HepG2 (cell line): ENCODE results near the gene TMEM258. TPM values are rescaled to one million over a fixed set of nuclear protein-coding genes. Genes with fewer than 3 reads are reported as not detected.

Experiments
- ATAC-seq: fragments of 200-7000 bp; cut with Tn5 transposase; 3 replicates; pipeline ENCODE4 v1.9.1; 2020; ENCODE audit warnings: mild to moderate bottlenecking, moderate library complexity
- BruUV-seq: library from RNA; stranded (reverse); fragments of 400-500 nt; replicated peaks from 2 replicates; lab custom pipeline; 2021; lab: Mats Ljungman, UMichigan
- CTCF ChIA-PET: fragments of 300-600 bp; formaldehyde crosslinking; extraction: SDS; loops from one replicate; lab custom pipeline; 2021; ENCODE audit warnings: low total read pairs, inconsistent platforms, low intra/inter-chr PET ratio; lab: Yijun Ruan, JAX
- POLR2A ChIA-PET: fragments of 350-600 bp; sonication (Branson Sonifier 250); formaldehyde crosslinking; loops from one replicate; lab custom pipeline; 2020; ENCODE audit warnings: antibody characterized with exemption, inconsistent platforms; lab: Yijun Ruan, JAX
- DNase-seq: peaks from one replicate; pipeline ENCODE4 v3.0.0-alpha.2; 2015; ENCODE audit warnings: low spot score
- FAIRE-seq: peaks from 3 replicates; lab custom pipeline; 2011; peaks lifted over from hg19 to GRCh38; lab: Jason Lieb, UNC
- H2AFZ ChIP-seq: one replicate; pipeline ENCODE4 v1.6.1; 2011; ENCODE audit warnings: low read length, inconsistent platforms
- H3K27ac ChIP-seq: fragments of 300-600 bp; 3 replicates; pipeline ENCODE4 v1.8.0; 2011; ENCODE audit warnings: mixed run types, mild to moderate bottlenecking, mixed read lengths, low read length, inconsistent platforms; ENCODE audit not compliant: insufficient read depth; ENCODE audit errors: extremely low read length
- H3K27me3 ChIP-seq, 2 experiments: fragments of 200-600 bp in 1 of 2; 2 replicates in 1 of 2; 3 replicates in 1 of 2; pipeline versions ENCODE4 v1.6.0 to v1.8.0; 2011; ENCODE audit warnings: low read length in 2 of 2, mild to moderate bottlenecking in 2 of 2, moderate library complexity in 2 of 2, inconsistent platforms in 1 of 2; ENCODE audit not compliant: insufficient read depth in 2 of 2, control insufficient read depth in 1 of 2
- H3K36me3 ChIP-seq, 2 experiments: fragments of 200-600 bp in 1 of 2; replicated peaks in 1 of 2; 2 replicates in 1 of 2; 3 replicates in 1 of 2; pipeline versions ENCODE4 v1.5.1 to v1.8.0; 2011; ENCODE audit warnings: low read length in 2 of 2, inconsistent platforms in 1 of 2; ENCODE audit not compliant: insufficient read depth in 2 of 2, control insufficient read depth in 1 of 2
- H3K4me1 ChIP-seq: 2 replicates; pipeline ENCODE4 v1.5.1; 2012; ENCODE audit warnings: low read length, inconsistent platforms; ENCODE audit not compliant: insufficient read depth
- H3K4me2 ChIP-seq: 2 replicates; pipeline ENCODE4 v1.6.0; 2011; ENCODE audit warnings: low read depth, low read length, inconsistent platforms
- H3K4me3 ChIP-seq, 3 experiments: fragments of 200-600 bp in 1 of 3; sonication (generic), shearing (Covaris generic) in 1 of 3; replicated peaks in 1 of 3; 2 replicates each; pipeline ENCODE4 v1.5.1; 2011 to 2016; ENCODE audit warnings: low read length in 3 of 3, inconsistent platforms in 2 of 3, low read depth in 2 of 3, mild to moderate bottlenecking in 2 of 3, control low read depth in 1 of 3, mixed read lengths in 1 of 3; ENCODE audit not compliant: insufficient read depth in 1 of 3
- H3K79me2 ChIP-seq: one replicate; pipeline ENCODE4 v1.6.1; 2011; ENCODE audit warnings: low read length, inconsistent platforms; ENCODE audit not compliant: insufficient read depth
- H3K9ac ChIP-seq: 2 replicates; pipeline ENCODE4 v1.6.0; 2011; ENCODE audit warnings: mild to moderate bottlenecking, low read depth, low read length, inconsistent platforms; ENCODE audit not compliant: insufficient read depth
- H3K9me3 ChIP-seq: 2 replicates; pipeline ENCODE4 v1.5.1; 2012; ENCODE audit warnings: mild to moderate bottlenecking, low read length
- H4K20me1 ChIP-seq: 2 replicates; pipeline ENCODE4 v1.6.0; 2011; ENCODE audit warnings: inconsistent platforms, mild to moderate bottlenecking, low read length, moderate library complexity; ENCODE audit not compliant: insufficient read depth
- CEBPG ChIP-seq: IDR thresholded peaks from 2 replicates; pipeline ENCODE4 v1.6.1; 2016
- CSRNP1 ChIP-seq: sonication (generic); formaldehyde crosslinking; IDR thresholded peaks from 2 replicates; pipeline ENCODE4 v1.8.1; 2023; ENCODE audit warnings: mild to moderate bottlenecking, missing genetic modification reagents
- MBD4 ChIP-seq: IDR thresholded peaks from 2 replicates; pipeline ENCODE4 v1.6.1; 2012; ENCODE audit warnings: low read length, inconsistent platforms, borderline replicate concordance
- YEATS2 ChIP-seq: sonication (generic); formaldehyde crosslinking; IDR thresholded peaks from 2 replicates; pipeline ENCODE4 v1.4.0; 2020; ENCODE audit warnings: missing genetic modification reagents, borderline replicate concordance
- ZNF781 ChIP-seq: sonication (generic); formaldehyde crosslinking; IDR thresholded peaks from 2 replicates; pipeline ENCODE4 v1.5.1; 2020; ENCODE audit warnings: borderline replicate concordance, mild to moderate bottlenecking, missing genetic modification reagents; ENCODE audit errors: not compliant biosample characterization
- ZXDC ChIP-seq: sonication (generic); formaldehyde crosslinking; IDR thresholded peaks from 2 replicates; pipeline ENCODE4 v1.5.0; 2020; ENCODE audit warnings: mild to moderate bottlenecking, missing genetic modification reagents
- WGBS: methylation state at CpG from one replicate; pipeline ENCODE4 v1.1.6; 2017; ENCODE audit warnings: low lambda C conversion rate; 5-methylcytosine and 5-hydroxymethylcytosine counted together
- in situ Hi-C: cut with HindIII; loops from 2 replicates; pipeline ENCODE4 v1.10.0; 2017; ENCODE audit warnings: low pct_unique_long_range_greater_than_20kb; ENCODE audit not compliant: extremely low pct_ligation_motif_present
- intact Hi-C: fragments of 100-400 bp; cut with micrococcal nuclease; formaldehyde crosslinking; loops from one replicate; pipeline ENCODE4 v1.10.0; 2022; ENCODE audit not compliant: unreplicated experiment
- polyA plus RNA-seq, 8 experiments: library from polyadenylated mRNA; depleted of rRNA in 3 of 8; stranded (reverse) in 7 of 8; unstranded in 1 of 8; fragments of >200 nt; fragmentation: Illumina TruSeq in 4 of 8; extraction: Trizol in 4 of 8; gene quantifications; 2 replicates each; pipeline versions ENCODE4 v1.2.1 to v1.2.3, GENCODE V29; 2011 to 2016; ENCODE audit warnings: low read depth in 4 of 8, missing spikeins in 1 of 8, mixed read lengths in 1 of 8; ENCODE audit not compliant: insufficient read depth in 1 of 8
- total RNA-seq, 5 experiments: library from RNA; depleted of rRNA; stranded (reverse); fragments of >200 nt; fragmentation: Illumina TruSeq; extraction: Trizol; gene quantifications; 2 replicates each; pipeline ENCODE4 v1.2.3, GENCODE V29; 2016; ENCODE audit warnings: low read depth in 1 of 5

Gene TMEM258
- total and polyA plus RNA-seq, 2 of the 13 experiments (the other 11 are each of a cell fraction or from before 2014, with no cell fraction given) = 175 to 424 TPM

- H3K27ac ChIP-seq = no peak overlapping the region
- H3K9ac ChIP-seq = no peak overlapping the region
- H3K4me1 ChIP-seq = peaks cover 34% of the 10 kb centered on the region
- BruUV-seq = no TSS peak
- H3K79me2 ChIP-seq = peaks cover 33% of the 10 kb centered on the region
- WGBS = 94% methylated on average over 3 of the region's 4 CpGs
- in situ Hi-C loops = no loop called here
- H4K20me1 ChIP-seq = no peaks in the 10 kb centered on the region
- TF ChIP-seq YEATS2 (CRISPR knock-in tag) (no peak), CSRNP1 (CRISPR knock-in tag) (no peak), ZNF781 (CRISPR knock-in tag) (no peak), CEBPG (no peak), MBD4 (no peak), ZXDC (CRISPR knock-in tag) (no peak)
- no peak overlapping the region for H3K4me2 ChIP-seq
- FAIRE-seq (no peak), DNase-seq (no peak), ATAC-seq (no peak)
- intact Hi-C loops = no loop called here
- no peak overlapping the region for H2AFZ ChIP-seq
- POLR2A ChIA-PET = no interaction called here
- no peaks in the 10 kb centered on the region for H3K9me3 ChIP-seq
- no peaks in the 10 kb centered on the region for H3K27me3 ChIP-seq
- CTCF ChIA-PET = no interaction called here
- no peaks in the 10 kb centered on the region for H3K36me3 ChIP-seq
- H3K4me3 ChIP-seq = no peak overlapping the region
These were observed 39.8 kb upstream of the TMEM258 start for GRCh38 chr11:61832207-61832606.
